HG02763 (cell line): Measurements from ENCODE around the gene CD33.
"Not testable (repeated sequence)": the region's sequence is repeated elsewhere in the genome, so short reads cannot be mapped to it uniquely, and the experiment has no call there.

Experiments used
- ATAC-seq: cut with Tn5 transposase; IDR thresholded peaks from one replicate; pipeline ENCODE4 v1.9.1; 2021; ENCODE audit warnings: mild to moderate bottlenecking, moderate library complexity; ENCODE audit not compliant: unreplicated experiment

The CD33 gene

DNA sequence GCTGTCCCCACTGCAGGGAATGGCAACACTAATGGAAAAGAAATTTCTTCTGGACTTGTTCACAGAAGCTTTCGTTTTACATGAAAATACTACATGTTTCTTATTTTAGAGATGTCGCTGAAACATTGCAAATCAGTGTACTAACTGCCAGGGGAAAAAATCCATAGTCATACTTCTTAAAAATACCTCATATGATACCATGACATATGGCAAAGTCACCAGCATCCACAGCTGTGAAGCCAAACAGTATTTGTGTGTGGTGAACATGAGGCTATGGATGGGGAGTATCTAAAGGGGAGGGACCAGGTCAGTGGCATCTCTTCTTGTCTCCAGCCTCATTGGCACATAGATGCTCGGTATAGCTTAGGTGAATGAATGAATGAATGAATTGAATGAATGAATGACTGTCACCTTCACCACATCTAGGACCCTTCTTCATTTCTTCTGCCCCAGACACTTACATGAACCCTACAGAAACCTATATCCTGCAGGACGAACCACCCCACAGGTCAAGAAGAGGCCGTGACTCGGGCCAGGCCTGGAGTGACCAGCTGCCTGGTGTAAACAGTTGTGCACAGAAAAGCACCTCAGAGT is 14.6 kb upstream of the CD33 start:
- no peak for ATAC-seq

GRCh38 chr19:51210874-51211361 is 14.0 kb upstream of the CD33 start:
- ATAC-seq: not testable (repeated sequence)

- no peak for ATAC-seq
Observed at GRCh38 chr19:51211833-51212232, 13.0 kb upstream of the CD33 start.

GRCh38 chr19:51219307-51219706 is 5.6 kb upstream of the CD33 start:
- no peak for ATAC-seq

DNA sequence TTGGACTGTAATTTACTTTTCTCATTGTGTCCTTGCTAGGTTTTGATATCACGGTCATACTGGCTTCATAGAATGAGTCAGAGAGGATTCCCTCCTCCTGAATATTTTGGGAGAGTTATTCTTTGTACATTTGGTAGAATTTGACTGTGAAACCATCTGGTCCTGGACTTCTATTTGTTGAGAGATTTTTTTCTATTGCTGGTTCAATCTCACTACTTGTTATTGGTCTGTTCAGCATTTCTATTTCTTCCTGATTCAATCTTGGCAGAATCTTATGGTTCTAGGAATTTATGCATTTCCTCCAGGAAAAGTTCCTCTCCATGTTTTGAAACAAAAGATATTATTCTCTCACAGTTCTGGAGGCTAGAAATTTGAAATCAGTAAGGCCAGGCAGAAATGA is 4.9 kb upstream of the CD33 start:
- no peak for ATAC-seq

GRCh38 chr19:51220996-51221395 is 3.9 kb upstream of the CD33 start:
- no peak for ATAC-seq

DNA sequence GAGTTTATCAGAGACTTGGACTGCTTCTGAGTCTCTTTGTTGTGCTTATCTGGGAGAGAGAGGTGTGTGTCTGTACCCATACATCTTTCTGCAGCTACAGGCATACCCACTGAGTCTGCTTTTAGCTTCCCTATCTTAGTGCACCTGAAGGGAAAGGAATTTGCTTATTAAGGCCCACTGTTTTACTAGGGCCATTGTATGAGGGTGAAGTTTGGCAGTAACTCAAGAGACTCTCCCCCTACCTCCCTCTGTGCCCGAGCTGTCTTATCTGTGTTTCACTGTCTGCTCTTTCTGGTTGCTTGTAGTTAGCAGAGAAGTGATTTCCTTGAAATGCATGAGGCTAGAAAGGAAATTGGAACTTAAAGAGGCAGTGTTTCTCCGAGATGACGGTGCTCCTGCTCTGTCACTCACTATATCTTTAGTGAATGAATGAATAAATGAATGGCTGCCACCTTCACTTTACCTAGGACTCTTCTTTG is 678 bp upstream of the CD33 start:
- no peak for ATAC-seq

DNA sequence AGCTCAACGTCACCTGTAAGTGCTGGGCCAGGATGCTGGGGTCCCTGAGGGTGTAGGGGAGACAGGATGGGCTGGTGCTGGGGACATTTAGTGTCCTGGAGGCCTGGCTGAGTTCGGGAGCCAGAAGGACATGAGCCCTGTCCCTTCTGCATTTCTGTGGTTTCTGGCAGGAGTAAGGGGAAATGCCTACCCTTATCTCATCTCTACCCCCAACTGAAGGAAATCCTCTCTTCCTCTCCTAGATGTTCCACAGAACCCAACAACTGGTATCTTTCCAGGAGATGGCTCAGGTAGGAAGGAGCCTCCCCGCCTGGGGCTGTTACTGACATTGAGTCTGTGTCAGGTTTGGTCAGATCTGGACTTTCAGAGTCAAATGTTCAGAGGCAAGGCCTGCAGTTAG is 1.2 kb downstream of the CD33 start:
- no peak for ATAC-seq

DNA sequence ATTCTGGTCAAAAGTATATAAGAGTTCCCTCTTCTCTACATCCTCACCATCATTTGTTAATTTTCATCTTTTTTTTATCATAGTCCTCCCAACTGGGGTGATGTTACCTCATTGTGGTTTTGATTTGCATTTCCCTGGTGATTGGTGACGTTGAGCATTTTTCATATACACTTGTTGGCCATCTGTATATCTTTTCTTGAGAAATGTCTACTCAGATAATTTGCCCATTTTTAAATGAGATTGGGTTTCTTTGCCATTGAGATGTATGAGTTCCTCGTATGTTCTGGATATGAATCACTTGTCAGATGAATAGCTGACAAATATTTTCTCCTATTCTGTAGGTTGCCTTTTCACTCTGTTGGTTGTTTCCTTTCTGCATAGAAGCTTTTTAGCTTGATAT is 2.4 kb downstream of the CD33 start:
- ATAC-seq: no peak

DNA sequence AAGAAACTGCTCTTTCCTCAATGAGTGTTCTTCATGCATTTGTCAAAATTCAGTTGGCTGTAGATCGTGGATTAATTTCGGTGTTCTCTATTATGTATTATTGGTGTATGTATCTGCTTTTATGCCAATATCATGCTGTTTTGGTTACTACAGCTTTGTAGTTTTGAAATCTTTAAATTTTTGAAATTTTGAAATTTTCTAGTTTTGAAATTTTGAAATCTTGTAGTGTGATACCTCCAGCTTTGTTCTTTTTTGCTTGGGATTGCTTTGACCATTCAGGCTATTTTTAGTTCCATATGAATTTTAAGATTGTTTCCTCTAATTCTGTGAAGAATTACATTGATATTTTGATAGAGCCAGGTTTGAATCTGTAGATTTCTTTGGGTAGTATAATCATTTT is 3.1 kb downstream of the CD33 start:
- no peak for ATAC-seq

DNA sequence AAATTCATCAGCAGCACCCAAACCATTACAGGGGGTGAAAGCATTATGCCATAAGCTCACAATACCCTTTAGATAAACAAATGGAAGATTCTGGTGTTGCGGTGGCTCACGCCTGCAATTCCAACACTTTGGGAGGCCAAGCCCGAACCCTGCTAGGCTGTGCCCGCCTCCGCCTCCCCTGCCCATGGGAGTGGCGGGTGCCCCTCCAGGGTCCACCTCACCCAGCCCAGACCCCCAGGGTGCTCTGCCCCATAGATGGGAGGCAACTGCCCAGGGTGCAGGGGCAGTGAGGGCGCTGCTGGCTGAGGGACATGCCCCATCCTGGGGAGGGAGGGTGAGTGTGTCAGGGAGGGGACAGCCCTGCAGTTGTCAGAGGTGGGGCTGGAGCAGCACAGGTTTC is 16.0 kb downstream of the CD33 start:
- ATAC-seq: no peak

GRCh38 chr19:51242881-51243630 is 18.2 kb downstream of the CD33 start:
- no peak for ATAC-seq

GRCh38 chr19:51246164-51246552 is 21.3 kb downstream of the CD33 start:
- no peak for ATAC-seq

DNA sequence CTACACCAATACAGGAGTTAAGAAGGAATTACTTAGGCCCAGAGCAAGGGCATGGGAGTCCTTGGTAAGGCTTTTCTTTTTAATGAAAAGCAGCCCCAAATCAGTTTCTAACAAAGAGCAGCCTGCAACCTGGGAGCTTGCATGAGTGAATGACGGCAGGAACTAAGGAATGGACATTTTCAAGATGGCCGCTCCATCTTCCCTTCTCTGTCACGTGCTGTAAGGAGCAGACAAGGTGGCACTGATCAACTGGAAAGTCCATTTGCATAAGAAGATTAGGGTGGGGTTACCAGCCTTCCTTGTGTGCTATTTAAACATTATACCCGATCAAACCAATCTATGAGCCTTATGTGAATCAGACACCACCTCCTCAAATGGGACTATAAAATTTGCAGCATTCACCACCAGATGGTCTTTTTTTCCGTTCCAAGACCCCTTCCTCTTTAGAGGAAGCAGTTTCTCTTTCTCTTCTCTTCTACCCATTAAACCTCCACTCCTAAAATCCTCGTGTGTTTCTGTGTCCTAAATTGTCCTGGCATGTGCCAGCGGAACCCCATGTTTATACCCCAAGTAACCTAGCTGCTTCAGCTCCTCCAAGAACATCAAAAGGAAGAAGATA is 23.2 kb downstream of the CD33 start:
- ATAC-seq: no peak

DNA sequence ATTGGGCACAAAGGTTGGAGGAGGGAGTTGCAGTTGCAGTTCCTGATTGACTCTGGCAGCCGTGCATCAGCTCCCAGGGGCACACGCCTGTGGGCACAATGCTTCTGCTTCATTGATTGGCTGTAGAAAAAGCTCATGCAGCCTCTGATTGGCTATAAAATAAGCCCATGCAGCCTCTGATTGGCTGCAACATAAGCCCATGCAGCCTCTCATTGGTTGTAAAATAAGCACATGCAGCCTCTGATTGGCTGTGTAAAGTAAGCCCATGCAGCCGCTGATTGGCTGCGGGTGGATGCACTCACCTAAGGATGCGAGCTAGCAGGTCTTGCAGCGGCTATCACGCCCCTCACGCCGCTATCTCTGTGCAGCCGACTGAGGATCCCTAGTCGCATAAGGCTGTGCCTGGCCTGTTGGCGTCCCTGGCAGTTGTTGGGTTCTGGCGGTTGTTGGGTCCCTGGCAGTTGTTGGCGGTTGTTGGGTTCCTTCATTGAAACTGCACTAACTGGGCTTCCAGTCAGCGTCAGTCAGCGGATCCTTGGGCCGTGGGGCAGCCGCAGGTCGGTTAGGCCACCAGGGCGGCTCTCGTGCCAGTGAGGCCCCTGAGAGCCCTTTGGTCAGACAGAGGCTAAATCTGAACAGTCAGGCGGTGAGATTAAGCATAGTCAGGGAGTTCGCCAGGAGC is 26.0 kb downstream of the CD33 start, which contains the start of gene SIGLECL1:
TSS of gene SIGLECL1 (plus strand) at position 295 of the 682 bp plus-strand sequence. CDS start 12,993 bp downstream, outside the sequence.
- ATAC-seq: no peak

DNA sequence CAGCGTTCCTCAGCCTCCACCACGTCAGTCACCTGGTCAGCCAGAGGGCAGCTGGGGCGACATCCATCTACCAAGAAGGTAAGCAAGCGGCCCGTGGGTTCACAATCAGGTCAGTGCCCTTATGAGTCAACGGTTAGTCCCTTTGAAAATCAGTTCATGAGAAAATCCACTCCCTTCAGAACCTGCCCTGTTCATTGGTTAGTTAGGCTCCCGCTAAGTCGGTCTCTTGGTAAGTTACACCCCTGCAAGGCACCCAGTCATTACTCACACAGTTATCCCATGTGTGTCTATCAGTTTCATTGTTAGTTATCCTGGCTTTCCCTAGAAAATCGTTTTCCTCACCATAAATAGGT is 26.6 kb downstream of the CD33 start:
- no peak for ATAC-seq

DNA sequence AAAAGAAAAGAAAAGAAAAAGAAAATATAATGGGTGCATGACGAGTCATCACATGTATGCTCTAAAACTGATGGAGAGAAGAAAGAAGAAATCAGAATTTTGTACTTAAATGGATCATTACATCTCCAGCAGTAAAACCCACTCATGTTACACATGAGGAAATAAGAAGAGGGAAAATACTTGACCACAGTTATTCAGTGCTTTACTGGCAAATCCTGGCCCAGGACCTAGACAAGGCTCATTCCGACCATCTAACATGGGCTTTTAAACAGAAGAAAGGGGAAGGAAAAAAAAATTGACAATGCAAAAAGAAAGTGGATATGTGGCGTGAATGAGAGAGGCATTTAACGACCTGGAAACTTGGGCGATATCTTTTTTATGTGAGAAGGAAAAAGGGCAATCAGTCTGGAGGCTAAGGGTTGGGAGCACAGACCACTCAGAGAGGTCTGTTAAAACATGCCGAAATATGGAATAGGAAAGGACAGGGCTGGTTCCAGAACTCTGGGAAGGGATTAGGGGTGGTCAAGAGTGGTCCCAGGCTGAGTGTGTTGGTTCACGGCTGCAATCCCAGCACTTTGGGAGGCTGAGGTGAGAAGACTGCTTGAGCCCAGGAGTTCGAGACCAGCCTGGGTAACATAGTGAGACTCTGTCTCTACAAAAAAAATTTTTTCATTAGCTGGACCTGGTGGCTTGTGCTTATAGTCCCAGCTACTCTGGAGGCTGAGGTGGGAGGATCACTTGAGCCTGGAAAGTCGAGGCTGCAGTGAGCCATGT is 27.6 kb downstream of the CD33 start:
- no peak for ATAC-seq

- ATAC-seq: no peak
Observed at GRCh38 chr19:51253088-51253806, 28.4 kb downstream of the CD33 start.

- ATAC-seq: no peak
Observed at GRCh38 chr19:51256155-51256625, 31.3 kb downstream of the CD33 start.

DNA sequence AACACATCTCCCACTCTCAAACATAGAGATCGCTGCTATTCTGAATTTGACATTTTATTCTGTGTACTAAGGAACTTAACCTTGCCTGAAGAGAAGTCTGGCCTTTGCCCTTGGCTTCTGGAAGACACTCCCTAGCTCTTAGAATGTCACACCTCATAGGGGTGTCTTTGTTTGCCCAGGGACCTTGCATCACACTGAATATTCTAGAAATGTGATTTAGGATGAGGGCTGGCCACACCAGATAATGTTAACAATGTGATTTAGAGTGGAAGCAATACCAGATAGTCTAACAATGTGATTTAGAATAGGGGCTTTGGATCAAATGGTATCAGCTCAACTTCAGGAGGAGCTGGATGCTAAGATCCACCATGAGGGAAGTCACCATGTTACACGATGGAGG is 32.6 kb downstream of the CD33 start:
- no peak for ATAC-seq
